GM12873 (cell line): ENCODE data around the gene COLGALT1.

ENCODE experiments used
- CTCF ChIP-seq: IDR thresholded peaks from 2 replicates; pipeline ENCODE4 v1.5.1; 2012; ENCODE audit warnings: low read depth, mild to moderate bottlenecking, moderate library complexity, low read length, control low read depth; ENCODE audit not compliant: insufficient read depth; ENCODE audit errors: missing control alignments

Gene COLGALT1

GRCh38 chr19:17577457-17578097 lies 22.1 kb downstream of the COLGALT1 start:
- no peak for TF ChIP-seq CTCF

- no peak for TF ChIP-seq CTCF
These were observed 24.3 kb downstream of the COLGALT1 start for GRCh38 chr19:17579661-17580244.

GRCh38 chr19:17580470-17581144 lies 25.2 kb downstream of the COLGALT1 start:
- TF ChIP-seq CTCF = no peak

- TF ChIP-seq CTCF = no peak
These were observed 25.9 kb downstream of the COLGALT1 start for GRCh38 chr19:17581211-17581874.

GRCh38 chr19:17582613-17583012 lies 27.2 kb downstream of the COLGALT1 start:
- TF ChIP-seq CTCF = no peak

- TF ChIP-seq CTCF = no peak
These were observed 28.7 kb downstream of the COLGALT1 start for GRCh38 chr19:17584132-17584531.

- TF ChIP-seq CTCF = no peak
These were observed 35.4 kb downstream of the COLGALT1 start for GRCh38 chr19:17590866-17591265.
